GM06990 (cell line): ENCODE results near the gene CCDC27.

Source experiments
- DNase-seq: peaks from one replicate; pipeline ENCODE4 v3.0.0-alpha.2; 2011; ENCODE audit not compliant: insufficient read length; ENCODE audit errors: extremely low read depth
- H3K27me3 ChIP-seq: replicated peaks from 2 replicates; pipeline ENCODE4 v1.6.0; 2011; ENCODE audit warnings: low read length; ENCODE audit not compliant: control insufficient read depth, insufficient read depth
- H3K36me3 ChIP-seq: 2 replicates; pipeline ENCODE4 v1.5.1; 2011; ENCODE audit warnings: low read length; ENCODE audit not compliant: control insufficient read depth, insufficient read depth
- H3K4me3 ChIP-seq: replicated peaks from 2 replicates; pipeline ENCODE4 v1.5.1; 2011; ENCODE audit warnings: low read depth, mild to moderate bottlenecking, control low read depth, low read length
- CTCF ChIP-seq: IDR thresholded peaks from 2 replicates; pipeline ENCODE4 v1.5.1; 2011; ENCODE audit warnings: low read length, control low read depth, mild to moderate bottlenecking, inconsistent platforms; ENCODE audit not compliant: insufficient read depth, poor library complexity, severe bottlenecking

Gene CCDC27

GRCh38 chr1:3711381-3711779 lies 40.9 kb upstream of the CCDC27 start:
- no peak for TF ChIP-seq CTCF
- H3K36me3 ChIP-seq: peaks cover 13% of the 10 kb centered on the region
- H3K4me3 ChIP-seq: no peak overlapping the region
- DNase-seq: no peak
- H3K27me3 ChIP-seq: no peaks in the 10 kb centered on the region

- no peak for DNase-seq
- Histone ChIP-seq H3K4me3 (no peak overlapping the region), H3K27me3 (no peaks in the 10 kb centered on the region), H3K36me3 (peaks cover 13% of the 10 kb centered on the region)
- TF ChIP-seq CTCF: no peak
These were observed 40.3 kb upstream of the CCDC27 start for GRCh38 chr1:3711780-3712451.

GRCh38 chr1:3712573-3713535 lies 39.4 kb upstream of the CCDC27 start:
- no peak for TF ChIP-seq CTCF
- Histone ChIP-seq H3K4me3 (no peak overlapping the region), H3K36me3 (peaks cover 10% of the 10 kb centered on the region), H3K27me3 (no peaks in the 10 kb centered on the region)
- DNase-seq: no peak

- no peaks in the 10 kb centered on the region for H3K27me3 ChIP-seq
- no peak for DNase-seq
- H3K36me3 ChIP-seq: peaks cover 3% of the 10 kb centered on the region
- no peak for TF ChIP-seq CTCF
- H3K4me3 ChIP-seq: no peak overlapping the region
These were observed 38.4 kb upstream of the CCDC27 start for GRCh38 chr1:3713840-3714239.

GRCh38 chr1:3714284-3714741 lies 37.9 kb upstream of the CCDC27 start:
- no peak for DNase-seq
- no peak for TF ChIP-seq CTCF
- no peaks in the 10 kb centered on the region for H3K27me3 ChIP-seq

More at GRCh38 chr1:3714284-3714741, 37.9 kb upstream of the CCDC27 start:
- Histone ChIP-seq H3K36me3 (peaks cover 3% of the 10 kb centered on the region), H3K4me3 (no peak overlapping the region)
